Esophagus muscularis mucosa (tissue), 4 donors: ENCODE measurements around the gene IGF2R. TPM values are rescaled to one million over a fixed set of nuclear protein-coding genes. Genes with fewer than 3 reads are reported as not detected.
"Not testable (repeated sequence)": the region's sequence is repeated elsewhere in the genome, so short reads cannot be mapped to it uniquely, and the experiment has no call there.

Experiments
- DNase-seq: peaks from one replicate; pipeline ENCODE4 v3.0.0-alpha.2; 2017; ENCODE audit errors: extremely low spot score
- H3K27ac ChIP-seq, 4 donors: fragments of 200-600 bp; sonication (generic); replicated peaks in 1 of 4; 1 replicate in 3 of 4; 2 replicates in 1 of 4; pipeline ENCODE4 v1.5.1; 2016 to 2019; ENCODE audit warnings: mild to moderate bottlenecking in 1 of 4
- H3K27me3 ChIP-seq, 4 donors: fragments of 200-600 bp; sonication (generic); one replicate each; pipeline versions ENCODE4 v1.5.1 to v1.6.0; 2016 to 2019
- H3K36me3 ChIP-seq, 4 donors: fragments of 200-600 bp; sonication (generic); one replicate each; pipeline ENCODE4 v1.5.1; 2016 to 2019
- H3K4me1 ChIP-seq, 4 donors: fragments of 200-600 bp; sonication (generic); one replicate each; pipeline ENCODE4 v1.5.1; 2016 to 2019
- H3K4me3 ChIP-seq, 4 donors: fragments of 200-600 bp; sonication (generic); 1 replicate in 2 of 4; 2 replicates in 2 of 4; pipeline ENCODE4 v1.5.1; 2016 to 2019; ENCODE audit warnings: mild to moderate bottlenecking in 4 of 4, moderate library complexity in 1 of 4
- H3K9me3 ChIP-seq, 4 donors: fragments of 200-600 bp; sonication (generic); 1 replicate in 3 of 4; 2 replicates in 1 of 4; pipeline ENCODE4 v1.5.1; 2016 to 2019
- EP300 ChIP-seq: sonication (generic); formaldehyde crosslinking; IDR thresholded peaks from one replicate; pipeline ENCODE4 v1.6.1; 2017; ENCODE audit warnings: antibody characterized with exemption
- POLR2A ChIP-seq: fragments of 450-650 bp; IDR thresholded peaks from one replicate; pipeline ENCODE4 v1.6.1; 2017; ENCODE audit warnings: antibody characterized with exemption, moderate library complexity, mild to moderate bottlenecking, low read depth
- POLR2AphosphoS5 ChIP-seq, 2 donors: sonication (generic); formaldehyde crosslinking; IDR thresholded peaks; one replicate each; pipeline ENCODE4 v1.6.1; 2017; ENCODE audit warnings: antibody characterized with exemption in 2 of 2
- WGBS: methylation state at CpG from one replicate; pipeline ENCODE4 v1.1.5; 2018; 5-methylcytosine and 5-hydroxymethylcytosine counted together
- intact Hi-C: fragments of 100-400 bp; cut with DNase I; formaldehyde crosslinking; loops from one replicate; pipeline ENCODE4 v1.15.1; 2023
- total RNA-seq, 4 donors: library from RNA; depleted of rRNA; stranded (reverse); fragments of >200 nt; gene quantifications; one replicate each; pipeline versions ENCODE4 v1.1.0 to v1.2.1, GENCODE V29; 2016
- TF ChIP-seq, protein P1 (sequence below), 3 experiments: fragments of 200-600 bp in 2 of 3; fragments of 450-650 bp in 1 of 3; sonication (generic) in 2 of 3; IDR thresholded peaks; one replicate each; pipeline ENCODE4 v1.5.1; 2017 to 2019; ENCODE audit warnings: antibody characterized with exemption in 3 of 3, mild to moderate bottlenecking in 2 of 3, moderate library complexity in 1 of 3

IGF2R gene
- total RNA-seq, 4 donors from 2014 or later, result 43.6 to 75.3 (median 58.4) TPM

DNA sequence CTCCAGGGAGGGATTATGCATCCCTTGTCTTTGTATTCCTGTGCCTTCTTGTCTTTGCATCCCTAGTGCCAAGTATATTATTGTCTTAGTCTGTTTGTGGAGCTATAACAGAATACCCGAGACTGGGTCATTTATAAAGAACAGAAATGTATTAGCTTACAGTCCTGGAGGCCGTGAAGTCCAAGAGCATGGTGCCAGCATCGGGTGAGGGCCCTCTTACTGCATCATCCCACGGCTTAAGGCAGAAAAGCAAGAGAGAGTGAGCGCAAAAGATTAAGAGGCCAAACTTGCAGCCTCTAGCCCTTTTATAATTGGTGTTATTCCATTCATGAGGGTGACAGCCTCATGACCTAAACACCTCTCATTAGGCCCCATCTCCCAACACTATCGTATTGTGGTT, 8.4 kb upstream of the IGF2R start:
- Histone ChIP-seq H3K36me3 (no peaks in the 10 kb centered on the region), H3K9me3 (no peaks in the 10 kb centered on the region), H3K27ac (peak overlapping the region in 3 of 4 donors; percentile 42 to 60 (median 46)), H3K4me3 (no peak overlapping the region), H3K27me3 (peaks cover 0 to 4% (median 0%) of the 10 kb centered on the region in 4 donors), H3K4me1 (peaks cover 0 to 9% (median 8%) of the 10 kb centered on the region in 4 donors)
- DNase-seq, result no peak
- TF ChIP-seq POLR2A, result no peak
- intact Hi-C loops, result no loop called here
- WGBS, result 79% methylated on average over 6 of the region's 6 CpGs

DNA sequence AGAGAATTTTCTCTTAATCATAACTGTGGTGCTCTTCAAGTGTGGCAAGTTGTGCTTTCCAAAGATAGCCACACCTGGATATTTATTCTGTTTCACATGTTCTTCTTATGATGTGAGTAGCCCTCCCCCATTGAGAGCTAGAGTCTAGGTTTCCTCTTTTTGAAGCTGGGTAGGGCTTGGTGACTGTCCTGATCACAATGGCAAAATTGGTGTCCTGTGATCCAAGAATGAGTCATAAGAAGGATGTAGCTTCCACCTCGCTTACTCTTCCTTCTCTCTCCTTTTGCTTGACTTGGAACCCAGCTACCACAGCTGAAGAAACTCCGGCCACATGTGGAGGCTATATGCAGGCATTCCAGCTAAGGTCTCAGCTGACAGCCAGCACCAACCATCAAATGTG, 7.4 kb upstream of the IGF2R start:
- Histone ChIP-seq H3K27me3 (peaks cover 0 to 4% (median 0%) of the 10 kb centered on the region in 4 donors), H3K4me3 (no peak overlapping the region), H3K9me3 (no peaks in the 10 kb centered on the region), H3K27ac (no peak overlapping the region), H3K36me3 (no peaks in the 10 kb centered on the region), H3K4me1 (peaks cover 0 to 9% (median 8%) of the 10 kb centered on the region in 4 donors)
- WGBS, result 57% methylated on average over 1 of the region's 2 CpGs
- DNase-seq, result no peak
- TF ChIP-seq EP300, result no peak
- TF ChIP-seq POLR2AphosphoS5 (IDR thresholded peaks at IDR 0.05), result no peak
- intact Hi-C loops, result no loop called here

DNA sequence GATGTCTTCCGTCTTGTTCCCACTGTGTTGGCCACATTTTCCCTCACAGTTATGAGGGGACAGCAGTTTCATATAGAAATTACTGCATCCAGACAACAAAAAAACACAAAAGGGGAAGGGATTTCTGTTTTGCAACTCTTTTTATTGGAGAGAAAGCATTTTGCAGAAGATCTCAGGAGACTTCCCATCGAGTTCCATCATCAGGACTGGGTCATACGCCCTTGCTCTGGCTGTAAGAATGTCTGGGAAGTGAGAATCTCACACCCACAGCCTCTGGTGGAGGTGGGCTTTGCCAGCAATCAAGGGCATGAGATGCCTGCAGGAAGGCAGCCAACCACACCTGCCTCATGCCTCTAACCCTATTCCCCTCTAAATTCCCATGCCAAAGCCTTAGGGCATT, 5.8 kb upstream of the IGF2R start:
- Histone ChIP-seq H3K4me1 (peaks cover 0 to 12% (median 10%) of the 10 kb centered on the region in 4 donors), H3K4me3 (no peak overlapping the region), H3K36me3 (no peaks in the 10 kb centered on the region), H3K9me3 (no peaks in the 10 kb centered on the region), H3K27ac (no peak overlapping the region), H3K27me3 (peaks cover 0 to 4% (median 0%) of the 10 kb centered on the region in 4 donors)
- TF ChIP-seq, protein P1, sequence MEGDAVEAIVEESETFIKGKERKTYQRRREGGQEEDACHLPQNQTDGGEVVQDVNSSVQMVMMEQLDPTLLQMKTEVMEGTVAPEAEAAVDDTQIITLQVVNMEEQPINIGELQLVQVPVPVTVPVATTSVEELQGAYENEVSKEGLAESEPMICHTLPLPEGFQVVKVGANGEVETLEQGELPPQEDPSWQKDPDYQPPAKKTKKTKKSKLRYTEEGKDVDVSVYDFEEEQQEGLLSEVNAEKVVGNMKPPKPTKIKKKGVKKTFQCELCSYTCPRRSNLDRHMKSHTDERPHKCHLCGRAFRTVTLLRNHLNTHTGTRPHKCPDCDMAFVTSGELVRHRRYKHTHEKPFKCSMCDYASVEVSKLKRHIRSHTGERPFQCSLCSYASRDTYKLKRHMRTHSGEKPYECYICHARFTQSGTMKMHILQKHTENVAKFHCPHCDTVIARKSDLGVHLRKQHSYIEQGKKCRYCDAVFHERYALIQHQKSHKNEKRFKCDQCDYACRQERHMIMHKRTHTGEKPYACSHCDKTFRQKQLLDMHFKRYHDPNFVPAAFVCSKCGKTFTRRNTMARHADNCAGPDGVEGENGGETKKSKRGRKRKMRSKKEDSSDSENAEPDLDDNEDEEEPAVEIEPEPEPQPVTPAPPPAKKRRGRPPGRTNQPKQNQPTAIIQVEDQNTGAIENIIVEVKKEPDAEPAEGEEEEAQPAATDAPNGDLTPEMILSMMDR (IDR thresholded peaks at IDR 0.05), result no peak
- no peak for TF ChIP-seq POLR2AphosphoS5 (IDR thresholded peaks at IDR 0.05)
- no peak for TF ChIP-seq EP300
- no peak for TF ChIP-seq POLR2A
- DNase-seq, result no peak
- 64% methylated on average over 3 of the region's 3 CpGs for whole genome bisulfite sequencing
- intact Hi-C loops, result no loop called here

GRCh38 chr6:159964046-159964445, 4.8 kb upstream of the IGF2R start:
- 96% methylated on average over 2 of the region's 2 CpGs for WGBS
- Histone ChIP-seq H3K27me3 (peaks cover 0 to 4% (median 0%) of the 10 kb centered on the region in 4 donors), H3K36me3 (no peaks in the 10 kb centered on the region), H3K4me3 (no peak overlapping the region), H3K27ac (no peak overlapping the region), H3K4me1 (peaks cover 0 to 17% (median 14%) of the 10 kb centered on the region in 4 donors), H3K9me3 (no peaks in the 10 kb centered on the region)
- DNase-seq, result no peak
- no peak for TF ChIP-seq POLR2A
- no peak for TF ChIP-seq EP300
- TF ChIP-seq, protein P1 (IDR thresholded peaks at IDR 0.05), result no peak
- TF ChIP-seq POLR2AphosphoS5 (IDR thresholded peaks at IDR 0.05), result no peak
- intact Hi-C loops, result no loop called here

- Histone ChIP-seq H3K9me3 (no peaks in the 10 kb centered on the region), H3K27me3 (peaks cover 0 to 4% (median 0%) of the 10 kb centered on the region in 4 donors), H3K27ac (no peak overlapping the region), H3K4me1 (peaks cover 11 to 23% (median 22%) of the 10 kb centered on the region in 4 donors), H3K4me3 (no peak overlapping the region), H3K36me3 (no peaks in the 10 kb centered on the region)
- 74% methylated on average over 4 of the region's 4 CpGs for WGBS
- DNase-seq, result no peak
- TF ChIP-seq EP300 (no peak), POLR2AphosphoS5 (IDR thresholded peaks at IDR 0.05) (no peak), POLR2A (no peak)
- TF ChIP-seq, protein P1 (IDR thresholded peaks at IDR 0.05), result no peak
- intact Hi-C loops, result loop anchor here (5.0 kb wide), 1 partner anchor 61 kb away; no protein-coding TSS in a partner anchor
Measured at GRCh38 chr6:159966339-159966738, 2.5 kb upstream of the IGF2R start.

DNA sequence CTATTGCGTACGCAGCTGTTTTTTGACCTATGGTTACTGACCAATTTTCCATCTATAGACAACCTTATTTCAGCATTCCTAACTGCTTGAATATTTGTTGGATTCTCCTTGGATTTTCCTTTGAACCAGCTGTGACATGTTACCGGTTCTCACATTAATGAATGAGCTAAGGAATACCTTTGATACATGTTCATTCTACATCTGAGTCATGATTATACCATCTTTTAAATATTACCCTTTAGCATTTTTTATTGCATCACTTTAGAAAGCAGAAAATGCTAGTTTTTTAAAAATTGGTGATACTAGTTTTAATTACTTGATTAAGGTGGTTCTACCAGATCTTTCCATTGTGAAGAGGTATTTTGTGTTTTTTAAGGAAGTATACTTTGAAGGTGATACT, 1.9 kb upstream of the IGF2R start:
- 90% methylated on average over 3 of the region's 3 CpGs for WGBS
- TF ChIP-seq POLR2AphosphoS5 (IDR thresholded peaks at IDR 0.05) (no peak), EP300 (no peak), POLR2A (no peak)
- TF ChIP-seq, protein P1 (IDR thresholded peaks at IDR 0.05), result no peak
- DNase-seq, result no peak
- H3K9me3 ChIP-seq, result no peaks in the 10 kb centered on the region
- intact Hi-C loops, result loop anchor here (5.0 kb wide), 1 partner anchor 60 kb away; no protein-coding TSS in a partner anchor
- peaks cover 17 to 30% (median 28%) of the 10 kb centered on the region in 4 donors for H3K4me1 ChIP-seq
- H3K36me3 ChIP-seq, result no peaks in the 10 kb centered on the region
- peaks cover 0 to 4% (median 0%) of the 10 kb centered on the region in 4 donors for H3K27me3 ChIP-seq
- H3K4me3 ChIP-seq, result no peak overlapping the region
- H3K27ac ChIP-seq, result no peak overlapping the region

GRCh38 chr6:159967621-159968020, 1.3 kb upstream of the IGF2R start:
- WGBS, result 92% methylated on average over 17 of the region's 17 CpGs

More at GRCh38 chr6:159967621-159968020, 1.3 kb upstream of the IGF2R start:
- not testable (repeated sequence) for H3K36me3 ChIP-seq, H3K27ac ChIP-seq, H3K27me3 ChIP-seq, H3K4me3 ChIP-seq, H3K9me3 ChIP-seq, DNase-seq
- H3K4me1 ChIP-seq, result peaks cover 23 to 36% (median 34%) of the 10 kb centered on the region in 4 donors
- intact Hi-C loops, result loop anchor here (5.0 kb wide), 1 partner anchor 60 kb away; no protein-coding TSS in a partner anchor
